A673 (cell line): Measurements from ENCODE around the gene CGN. TPM values are rescaled to one million over a fixed set of nuclear protein-coding genes. Genes with fewer than 3 reads are reported as not detected.
A peak's percentile ranks its signal among the peaks of the same experiment; 100 is the strongest.

ENCODE experiments used
- BruUV-seq: library from RNA; stranded (reverse); fragments of 400-500 nt; replicated peaks from 2 replicates; lab custom pipeline; 2021; lab: Mats Ljungman, UMichigan
- CTCF ChIA-PET: fragments of 300-600 bp; sonication (Branson Sonifier 250); formaldehyde crosslinking; loops from one replicate; lab custom pipeline; 2022; ENCODE audit warnings: antibody characterized with exemption; lab: Charles Lee
- POLR2A ChIA-PET: fragments of 300-600 bp; sonication (Branson Sonifier 250); formaldehyde crosslinking; loops from one replicate; lab custom pipeline; 2022; ENCODE audit warnings: antibody characterized with exemption; ENCODE audit not compliant: low non-redundant PET; lab: Charles Lee
- DNase-seq: peaks from one replicate; pipeline ENCODE4 v3.0.0-alpha.2; 2015; ENCODE audit warnings: low spot score
- H3K27ac ChIP-seq: fragments of 200-600 bp; sonication (generic); 2 replicates; pipeline ENCODE4 v1.5.1; 2016; ENCODE audit warnings: mixed run types, low read depth, mild to moderate bottlenecking, mixed read lengths, antibody characterized with exemption, low read length; ENCODE audit not compliant: poor library complexity, severe bottlenecking
- H3K27me3 ChIP-seq: fragments of 200-600 bp; sonication (generic); replicated peaks from 2 replicates; pipeline ENCODE4 v1.6.1; 2017; ENCODE audit warnings: mixed run types, low read depth, mild to moderate bottlenecking, mixed read lengths, antibody characterized with exemption, low read length; ENCODE audit not compliant: insufficient read depth, poor library complexity
- H3K36me3 ChIP-seq: fragments of 200-600 bp; sonication (generic); 2 replicates; pipeline ENCODE4 v1.6.1; 2016; ENCODE audit warnings: mixed run types, mild to moderate bottlenecking, mixed read lengths, antibody characterized with exemption, low read length; ENCODE audit not compliant: insufficient read depth, poor library complexity, severe bottlenecking
- H3K4me1 ChIP-seq: fragments of 200-600 bp; sonication (generic); 2 replicates; pipeline ENCODE4 v1.6.1; 2017; ENCODE audit warnings: mixed run types, mild to moderate bottlenecking, mixed read lengths, antibody characterized with exemption, low read length; ENCODE audit not compliant: insufficient read depth, poor library complexity, severe bottlenecking
- H3K4me3 ChIP-seq: fragments of 200-600 bp; sonication (generic); 2 replicates; pipeline ENCODE4 v1.5.1; 2016; ENCODE audit warnings: low read depth, mixed run types, mild to moderate bottlenecking, mixed read lengths, low read length; ENCODE audit not compliant: poor library complexity, severe bottlenecking
- H3K9me3 ChIP-seq: fragments of 200-600 bp; sonication (generic); 2 replicates; pipeline ENCODE4 v1.6.1; 2016; ENCODE audit warnings: mixed run types, low read depth, mild to moderate bottlenecking, mixed read lengths, antibody characterized with exemption, low read length; ENCODE audit not compliant: poor library complexity, severe bottlenecking
- CTCF ChIP-seq: fragments of 300-800, 200-600 bp; sonication (generic); conservative IDR thresholded peaks from 2 replicates; pipeline ENCODE4 v1.5.1; 2017; ENCODE audit warnings: low read depth, mild to moderate bottlenecking, antibody characterized with exemption, low read length, moderate library complexity, mixed read lengths
- EZH2 ChIP-seq: fragments of 200-600 bp; sonication (generic); IDR thresholded peaks from 2 replicates; pipeline ENCODE4 v1.6.1; 2017; ENCODE audit warnings: borderline replicate concordance, low read depth, mild to moderate bottlenecking, mixed read lengths, antibody characterized with exemption, low read length; ENCODE audit not compliant: poor library complexity, severe bottlenecking
- intact Hi-C: fragments of 100-400 bp; cut with micrococcal nuclease; formaldehyde crosslinking; loops from one replicate; pipeline ENCODE4 v1.10.0; 2022; ENCODE audit not compliant: unreplicated experiment
- total RNA-seq: library from RNA; stranded (reverse); gene quantifications from 2 replicates; pipeline ENCODE4 v1.2.3, GENCODE V29; 2021

Gene CGN
- total RNA-seq, 1 experiment from 2014 or later: 2.6 TPM

DNA sequence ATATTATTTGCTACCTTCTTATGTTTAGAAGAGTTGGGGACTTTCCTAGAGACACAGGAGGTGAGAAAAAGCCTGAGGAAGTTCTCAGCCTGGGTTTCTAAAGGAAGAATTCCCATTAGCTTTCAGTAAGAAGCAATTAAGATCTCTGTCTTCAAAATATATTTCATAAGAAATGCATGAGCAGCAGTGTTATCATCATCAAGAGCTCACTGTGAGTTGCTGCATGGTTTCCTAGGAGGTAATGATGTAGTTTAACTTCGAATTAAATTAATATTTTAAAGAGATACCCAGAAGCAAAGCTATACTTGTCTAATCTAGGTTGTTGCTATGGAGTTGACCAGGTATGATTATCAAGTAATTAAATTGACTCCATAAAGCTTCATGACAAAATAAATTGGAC lies 46.2 kb upstream of the CGN start:
- no peak for TF ChIP-seq CTCF
- no peak for TF ChIP-seq EZH2
- Histone ChIP-seq H3K9me3 (no peaks in the 10 kb centered on the region), H3K36me3 (no peaks in the 10 kb centered on the region), H3K27ac (no peak overlapping the region), H3K4me3 (no peak overlapping the region), H3K4me1 (no peaks in the 10 kb centered on the region), H3K27me3 (no peaks in the 10 kb centered on the region)
- no TSS peak for BruUV-seq
- no peak for DNase-seq
- POLR2A ChIA-PET: no interaction called here
- intact Hi-C loops: no loop called here
- CTCF ChIA-PET: no interaction called here

DNA sequence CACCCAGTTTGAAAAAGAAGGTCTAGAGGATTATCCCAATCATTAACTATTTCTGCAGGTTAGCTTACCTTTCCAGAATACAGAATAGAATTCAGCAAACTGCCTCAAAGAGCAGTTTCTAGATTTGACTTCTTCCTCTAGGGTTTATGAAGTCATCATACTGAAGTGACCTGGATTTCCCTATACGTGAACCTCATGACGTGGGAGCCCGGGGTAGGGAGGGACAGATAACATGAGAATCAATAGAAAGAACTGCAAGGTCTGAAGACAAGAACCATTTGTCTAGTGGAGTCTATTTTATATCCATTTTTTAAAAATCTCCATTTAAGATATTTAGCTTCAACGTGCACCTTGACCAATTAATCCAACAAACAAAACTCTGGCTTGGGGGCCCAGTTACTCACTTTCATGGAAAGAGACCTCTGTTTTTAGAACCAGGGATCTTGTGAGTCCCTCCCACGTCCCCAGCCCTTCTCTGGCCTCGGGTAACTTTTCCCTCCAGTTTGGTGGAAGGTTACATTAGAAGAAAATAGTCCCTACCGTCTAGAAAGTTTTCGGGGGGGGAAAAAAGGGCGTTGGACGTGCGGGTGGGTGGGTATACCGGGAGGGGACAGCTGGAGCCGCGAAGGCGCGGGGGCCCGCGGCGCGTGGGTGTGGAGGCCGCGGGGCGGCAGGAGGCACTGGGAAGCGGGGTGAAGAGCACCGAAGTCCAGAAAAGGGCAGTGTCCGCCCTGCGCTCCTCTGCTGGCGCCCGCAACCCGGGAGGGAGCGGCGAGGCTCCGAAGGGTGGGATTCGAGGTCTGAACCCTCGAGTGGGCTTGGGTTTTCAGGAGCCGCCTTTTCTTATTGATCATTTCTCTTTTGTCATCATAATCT lies 38.1 kb upstream of the CGN start:
- H3K27me3 ChIP-seq: no peaks in the 10 kb centered on the region
- no peaks in the 10 kb centered on the region for H3K9me3 ChIP-seq
- intact Hi-C loops: loop anchor here (2.0 kb wide), 1 partner anchor 14 kb away; the partner anchor contains the start of gene POGZ
- CTCF ChIA-PET: no interaction called here
- H3K36me3 ChIP-seq: no peaks in the 10 kb centered on the region
- H3K4me1 ChIP-seq: peaks cover 6% of the 10 kb centered on the region
- H3K4me3 ChIP-seq: no peak overlapping the region
- no TSS peak for BruUV-seq
- no peak overlapping the region for H3K27ac ChIP-seq
- POLR2A ChIA-PET: no interaction called here
- peak; percentile 46 for DNase-seq
- TF ChIP-seq CTCF: no peak
- TF ChIP-seq EZH2: no peak

DNA sequence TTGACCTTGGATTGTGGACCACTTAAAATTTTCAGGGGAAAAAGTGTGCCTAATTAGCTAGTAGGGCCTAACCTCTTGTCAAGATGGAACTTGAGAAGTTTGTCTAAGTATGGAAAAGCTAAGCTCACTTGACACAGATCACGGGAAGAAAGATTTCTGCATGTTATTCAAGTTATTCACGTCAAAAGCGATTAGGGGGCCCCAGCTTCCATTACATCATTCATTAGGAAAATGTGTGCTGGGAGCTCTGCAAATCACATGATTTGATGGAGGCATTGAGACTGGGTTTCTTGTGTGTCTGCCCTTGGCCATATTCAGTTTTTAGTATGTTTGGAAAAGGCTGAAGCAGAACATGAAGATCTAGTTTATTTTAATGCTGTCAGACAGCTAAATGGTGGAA lies 36.4 kb upstream of the CGN start:
- POLR2A ChIA-PET: interaction anchor here (0.5 kb wide), 1 partner anchor 36 kb away, joined by 3 read pairs; the partner anchor contains the start of gene CGN
- Histone ChIP-seq H3K27me3 (no peaks in the 10 kb centered on the region), H3K9me3 (no peaks in the 10 kb centered on the region), H3K4me1 (peaks cover 6% of the 10 kb centered on the region), H3K4me3 (no peak overlapping the region), H3K27ac (no peak overlapping the region), H3K36me3 (no peaks in the 10 kb centered on the region)
- no peak for DNase-seq
- intact Hi-C loops: no loop called here
- TF ChIP-seq CTCF (no peak), EZH2 (no peak)
- CTCF ChIA-PET: no interaction called here
- no TSS peak for BruUV-seq
